PC-9 (cell line): ENCODE results near the gene RAB30. TPM values are rescaled to one million over a fixed set of nuclear protein-coding genes. Genes with fewer than 3 reads are reported as not detected.

Experiments used
- BruUV-seq: library from RNA; stranded (reverse); fragments of 400-500 nt; replicated peaks from 2 replicates; lab custom pipeline; 2021; lab: Mats Ljungman, UMichigan
- CTCF ChIA-PET: fragments of 300-600 bp; sonication (Branson Sonifier 250); formaldehyde crosslinking; loops from one replicate; lab custom pipeline; 2022; ENCODE audit warnings: antibody characterized with exemption; lab: Charles Lee
- POLR2A ChIA-PET: fragments of 300-600 bp; sonication (Branson Sonifier 250); formaldehyde crosslinking; loops from one replicate; lab custom pipeline; 2022; ENCODE audit warnings: antibody characterized with exemption; ENCODE audit not compliant: unreplicated experiment; lab: Charles Lee
- DNase-seq, 2 experiments: peaks; one replicate each; pipeline versions ENCODE4 v3.0.0 to v3.0.0-alpha.2; 2015 to 2022; ENCODE audit warnings: mixed read lengths in 1 of 2
- H2AFZ ChIP-seq: fragments of 200-600 bp; sonication (generic); 2 replicates; pipeline ENCODE4 v1.8.1; 2017; ENCODE audit warnings: antibody characterized with exemption
- H3F3A ChIP-seq: fragments of 200-600 bp; sonication (generic); 2 replicates; pipeline ENCODE4 v1.8.1; 2017; ENCODE audit warnings: antibody characterized with exemption, mild to moderate bottlenecking, low read depth; ENCODE audit not compliant: insufficient read depth
- H3K27ac ChIP-seq: fragments of 200-600 bp; sonication (generic); 2 replicates; pipeline ENCODE4 v1.6.1; 2016; ENCODE audit warnings: mixed run types
- H3K27me3 ChIP-seq: fragments of 200-600 bp; sonication (generic); 2 replicates; pipeline ENCODE4 v1.6.1; 2016; ENCODE audit warnings: low read depth, mixed run types; ENCODE audit not compliant: insufficient read depth
- H3K36me3 ChIP-seq: fragments of 200-600 bp; sonication (generic); 2 replicates; pipeline ENCODE4 v1.6.1; 2016; ENCODE audit warnings: low read depth, mixed run types
- H3K4me1 ChIP-seq: fragments of 200-600 bp; sonication (generic); replicated peaks from 2 replicates; pipeline ENCODE4 v1.6.1; 2016; ENCODE audit warnings: mixed run types; ENCODE audit not compliant: insufficient read depth
- H3K4me2 ChIP-seq: fragments of 200-600 bp; sonication (generic); 2 replicates; pipeline ENCODE4 v1.6.1; 2017; ENCODE audit warnings: mixed run types
- H3K4me3 ChIP-seq: fragments of 200-600 bp; sonication (generic); 2 replicates; pipeline ENCODE4 v1.6.1; 2016; ENCODE audit warnings: mixed run types
- H3K79me2 ChIP-seq: fragments of 200-600 bp; sonication (generic); 2 replicates; pipeline ENCODE4 v1.6.1; 2017; ENCODE audit warnings: low read depth, mixed run types
- H3K9me2 ChIP-seq: fragments of 200-600 bp; sonication (generic); 2 replicates; pipeline ENCODE4 v1.8.1; 2017; ENCODE audit warnings: mild to moderate bottlenecking; ENCODE audit not compliant: insufficient read depth
- H3K9me3 ChIP-seq: fragments of 200-600 bp; sonication (generic); 2 replicates; pipeline ENCODE4 v1.8.1; 2016; ENCODE audit warnings: low read depth; ENCODE audit not compliant: insufficient read depth
- H4K20me1 ChIP-seq: fragments of 200-600 bp; sonication (generic); 2 replicates; pipeline ENCODE4 v1.8.1; 2017; ENCODE audit not compliant: insufficient read depth
- EZH2 ChIP-seq: fragments of 200-600 bp; sonication (generic); IDR thresholded peaks from 2 replicates; pipeline ENCODE4 v1.8.0; 2017; ENCODE audit warnings: antibody characterized with exemption, low read depth
- intact Hi-C: fragments of 100-400 bp; cut with micrococcal nuclease; formaldehyde crosslinking; loops from one replicate; pipeline ENCODE4 v1.10.0; 2022; ENCODE audit not compliant: unreplicated experiment
- total RNA-seq: library from RNA; stranded (reverse); gene quantifications from 2 replicates; pipeline ENCODE4 v1.2.3, GENCODE V29; 2021
- TF ChIP-seq, protein P1 (sequence below): fragments of 200-600 bp; sonication (generic); conservative IDR thresholded peaks from 2 replicates; pipeline ENCODE4 v1.6.1; 2017; ENCODE audit warnings: mixed run types, antibody characterized with exemption, mild to moderate bottlenecking, moderate library complexity

RAB30 gene
- total RNA-seq, 1 experiment from 2014 or later, result 3.6 TPM

- intact Hi-C loops, result no loop called here
- no peak overlapping the region for H3K27ac ChIP-seq
- H3K4me3 ChIP-seq, result no peak overlapping the region
- H3K27me3 ChIP-seq, result no peaks in the 10 kb centered on the region
- TF ChIP-seq, protein P1, sequence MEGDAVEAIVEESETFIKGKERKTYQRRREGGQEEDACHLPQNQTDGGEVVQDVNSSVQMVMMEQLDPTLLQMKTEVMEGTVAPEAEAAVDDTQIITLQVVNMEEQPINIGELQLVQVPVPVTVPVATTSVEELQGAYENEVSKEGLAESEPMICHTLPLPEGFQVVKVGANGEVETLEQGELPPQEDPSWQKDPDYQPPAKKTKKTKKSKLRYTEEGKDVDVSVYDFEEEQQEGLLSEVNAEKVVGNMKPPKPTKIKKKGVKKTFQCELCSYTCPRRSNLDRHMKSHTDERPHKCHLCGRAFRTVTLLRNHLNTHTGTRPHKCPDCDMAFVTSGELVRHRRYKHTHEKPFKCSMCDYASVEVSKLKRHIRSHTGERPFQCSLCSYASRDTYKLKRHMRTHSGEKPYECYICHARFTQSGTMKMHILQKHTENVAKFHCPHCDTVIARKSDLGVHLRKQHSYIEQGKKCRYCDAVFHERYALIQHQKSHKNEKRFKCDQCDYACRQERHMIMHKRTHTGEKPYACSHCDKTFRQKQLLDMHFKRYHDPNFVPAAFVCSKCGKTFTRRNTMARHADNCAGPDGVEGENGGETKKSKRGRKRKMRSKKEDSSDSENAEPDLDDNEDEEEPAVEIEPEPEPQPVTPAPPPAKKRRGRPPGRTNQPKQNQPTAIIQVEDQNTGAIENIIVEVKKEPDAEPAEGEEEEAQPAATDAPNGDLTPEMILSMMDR, result no peak
- no peak for TF ChIP-seq EZH2
- no peak overlapping the region for H2AFZ ChIP-seq
- DNase-seq, result no peak
- ChIA-PET CTCF (no interaction called here), POLR2A (no interaction called here)
- no peak overlapping the region for H3K4me2 ChIP-seq
- no peaks in the 10 kb centered on the region for H4K20me1 ChIP-seq
- no TSS peak for BruUV-seq
- H3K79me2 ChIP-seq, result no peaks in the 10 kb centered on the region
- H3K4me1 ChIP-seq, result no peaks in the 10 kb centered on the region
- no peaks in the 10 kb centered on the region for H3K36me3 ChIP-seq
- no peaks in the 10 kb centered on the region for H3K9me3 ChIP-seq
- H3K9me2 ChIP-seq, result no peaks in the 10 kb centered on the region
- H3F3A ChIP-seq, result no peaks in the 10 kb centered on the region
These were observed 135.4 kb downstream of the RAB30 start for GRCh38 chr11:82936261-82936660.

DNA sequence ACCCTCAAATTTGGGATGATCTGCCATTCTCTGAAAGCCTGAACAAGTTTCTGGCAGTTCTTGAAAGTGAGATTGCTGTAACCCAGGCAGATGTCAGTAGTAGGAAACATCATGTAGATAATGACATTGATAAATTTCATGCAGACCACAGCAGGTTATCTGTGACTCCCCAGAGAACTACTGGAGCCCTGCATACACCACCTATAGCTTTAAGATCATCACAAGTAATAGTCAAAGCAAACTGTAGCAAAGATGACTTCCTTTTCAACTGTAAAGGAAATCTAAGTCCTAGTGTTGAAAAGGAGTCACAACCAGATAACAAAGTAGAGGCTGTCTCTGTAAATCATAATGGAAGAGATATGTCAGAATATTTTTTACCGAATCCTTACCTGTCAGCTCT, 139.1 kb downstream of the RAB30 start:
- DNase-seq, result no peak
- Histone ChIP-seq H3K4me1 (no peaks in the 10 kb centered on the region), H3F3A (no peaks in the 10 kb centered on the region), H3K36me3 (0 out of 2 replicates have a peak, but pooled peaks cover 3% of the 10 kb centered on the region), H3K27ac (no peak overlapping the region), H3K4me3 (no peak overlapping the region), H3K27me3 (no peaks in the 10 kb centered on the region), H3K9me3 (no peaks in the 10 kb centered on the region), H3K9me2 (no peaks in the 10 kb centered on the region), H3K79me2 (no peaks in the 10 kb centered on the region), H4K20me1 (no peaks in the 10 kb centered on the region), H3K4me2 (no peak overlapping the region), H2AFZ (no peak overlapping the region)
- BruUV-seq, result no TSS peak
- TF ChIP-seq, protein P1, result no peak
- TF ChIP-seq EZH2, result no peak
- CTCF ChIA-PET, result no interaction called here
- POLR2A ChIA-PET, result no interaction called here
- intact Hi-C loops, result no loop called here

DNA sequence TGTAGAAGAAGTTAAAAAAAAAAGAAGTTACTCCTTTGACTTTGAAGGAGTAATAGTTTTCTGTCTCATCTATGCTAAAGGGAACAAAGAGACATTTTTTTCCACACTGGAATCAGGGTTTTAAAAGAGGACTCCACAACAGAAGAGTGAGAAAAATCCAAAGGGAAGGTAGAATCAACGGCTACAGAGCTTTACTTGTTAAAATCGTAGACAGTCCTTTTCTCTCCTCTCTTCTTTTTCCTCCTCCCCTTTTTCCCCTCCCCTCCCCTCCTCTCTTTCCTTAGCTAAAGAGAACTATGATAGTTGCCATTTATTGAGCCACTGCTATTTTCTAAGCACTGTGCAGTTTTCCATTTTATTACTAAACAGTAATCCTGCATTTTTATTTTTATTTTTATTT, 141.0 kb downstream of the RAB30 start:
- no TSS peak for BruUV-seq
- no peaks in the 10 kb centered on the region for H3K9me2 ChIP-seq
- CTCF ChIA-PET, result no interaction called here

More for the DNA sequence above, 141.0 kb downstream of the RAB30 start:
- Histone ChIP-seq H3K79me2 (no peaks in the 10 kb centered on the region), H3K4me3 (no peak overlapping the region), H3K27ac (no peak overlapping the region), H2AFZ (no peak overlapping the region), H3K27me3 (no peaks in the 10 kb centered on the region), H3K9me3 (no peaks in the 10 kb centered on the region), H3K36me3 (0 out of 2 replicates have a peak, but pooled peaks cover 3% of the 10 kb centered on the region), H4K20me1 (no peaks in the 10 kb centered on the region), H3K4me2 (no peak overlapping the region), H3K4me1 (no peaks in the 10 kb centered on the region), H3F3A (peaks cover 4% of the 10 kb centered on the region; the same call in 1 of the 2 replicates)
- POLR2A ChIA-PET, result no interaction called here
- DNase-seq, result no peak
- no peak for TF ChIP-seq EZH2
- TF ChIP-seq, protein P1, result no peak
- intact Hi-C loops, result no loop called here
